Measurements from ENCODE around the gene N4BP2L1. TPM values are rescaled to one million over a fixed set of nuclear protein-coding genes. Genes with fewer than 3 reads are reported as not detected.

The N4BP2L1 gene
- total and polyA plus RNA-seq, 2 of the 8 experiments (the other 6 are each of a cell fraction or from before 2014, with no cell fraction given) = 1.3 to 3.1 TPM

GRCh38 chr13:32413284-32413683, 14.6 kb downstream of the N4BP2L1 start:
- H3K23ac ChIP-seq (ENCODE audit: insufficient read length) = no peak overlapping the region
- 88% methylated on average over 3 of the region's 3 CpGs; no CpG with 5 or more reads in 1 of the 2 experiments for WGBS, 2 experiments (ENCODE audit: extremely low coverage in 1 of 2, insufficient coverage in 1 of 2, insufficient read length in 1 of 2, insufficient replicate concordance in 2 of 2, low coverage in 1 of 2, low lambda C conversion rate in 2 of 2, missing lambda C conversion rate in 1 of 2)
- H3K9me3 ChIP-seq (ENCODE audit: insufficient read depth in 2 of 2, low read depth in 1 of 2, low read length in 1 of 2) = peaks cover 2 to 4% of the 10 kb centered on the region in 2 experiments; a peak in 3 of 4 replicates
- H3K36me3 ChIP-seq (ENCODE audit: control insufficient read depth in 2 of 4, insufficient read depth in 4 of 4, low read length in 3 of 4) = no peaks in the 10 kb centered on the region
- no peak overlapping the region for H3K18ac ChIP-seq (ENCODE audit: extremely low read depth, low read length)
- no peaks in the 10 kb centered on the region for H3K79me2 ChIP-seq (ENCODE audit: control insufficient read depth in 1 of 2, insufficient read depth in 2 of 2, low read length in 2 of 2)
- H3K23me2 ChIP-seq (ENCODE audit: low read depth, low read length) = peaks cover 9% of the 10 kb centered on the region
- peaks cover 0 to 7% (median 5%) of the 10 kb centered on the region in 4 experiments; a peak in 4 of 7 replicates for H3K4me1 ChIP-seq (replicated peaks in 1 of 4; ENCODE audit: control insufficient read depth in 3 of 4, insufficient read depth in 4 of 4, low read length in 3 of 4)
- ChIA-PET CTCF (ENCODE audit: partially characterized antibody) (interaction anchor here (0.8 to 3.1 kb wide), 5 partner anchors 11 to 257 kb away, joined by 3 to 14 read pairs (median 4); partner anchors contain the start of gene N4BP2L1), POLR2A (ENCODE audit: partially characterized antibody) (no interaction called here)
- no peak overlapping the region for H4K91ac ChIP-seq (replicated peaks; ENCODE audit: insufficient read length, low read length)
- no peak overlapping the region for H3K56ac ChIP-seq (replicated peaks; ENCODE audit: insufficient read length, low read depth, low read length)
- H2AFZ ChIP-seq (ENCODE audit: low read length) = no peak overlapping the region
- H3K14ac ChIP-seq (ENCODE audit: insufficient read length) = no peak overlapping the region
- H3K27ac ChIP-seq (ENCODE audit: low read depth, low read length) = no peak overlapping the region
- H3K27me3 ChIP-seq (replicated peaks in 1 of 4; ENCODE audit: control insufficient read depth in 3 of 4, extremely low read depth in 1 of 4, insufficient read depth in 3 of 4, low read length in 3 of 4) = peaks cover 0 to 1% (median 0%) of the 10 kb centered on the region in 4 experiments; a peak in 6 of 7 replicates
- no peak overlapping the region for H2AK5ac ChIP-seq (ENCODE audit: low read depth, low read length)
- DNase-seq (ENCODE audit: low read depth in 1 of 2, low spot score in 2 of 2) = no peak
- H2BK12ac ChIP-seq (ENCODE audit: low read depth, low read length) = no peak overlapping the region
- no peak overlapping the region for H3K4ac ChIP-seq (replicated peaks; ENCODE audit: insufficient read length, low read depth, low read length)
- FAIRE-seq = no peak
- no peak overlapping the region for H3K4me2 ChIP-seq (ENCODE audit: insufficient read depth in 1 of 2, low read depth in 2 of 2, low read length in 2 of 2)
- H2BK5ac ChIP-seq (ENCODE audit: low read depth, low read length) = no peak overlapping the region
- H2BK15ac ChIP-seq (ENCODE audit: low read length) = no peak overlapping the region
- H4K20me1 ChIP-seq (replicated peaks in 1 of 2; ENCODE audit: control insufficient read depth in 1 of 2, insufficient read depth in 2 of 2, low read length in 2 of 2) = no peaks in the 10 kb centered on the region
- H4K5ac ChIP-seq (ENCODE audit: insufficient read length, low read depth, low read length) = no peak overlapping the region
- no peak overlapping the region for H3K4me3 ChIP-seq (ENCODE audit: extremely low read depth in 1 of 4, insufficient read depth in 2 of 4, low read depth in 3 of 4, low read length in 4 of 4)
- no peak overlapping the region for H2BK120ac ChIP-seq (replicated peaks; ENCODE audit: low read depth, low read length)
- no peak overlapping the region for H4K8ac ChIP-seq (ENCODE audit: extremely low read depth, insufficient read depth, low read length)
- H3K79me1 ChIP-seq (ENCODE audit: low read depth, low read length) = no peaks in the 10 kb centered on the region
- H2BK20ac ChIP-seq (ENCODE audit: low read length) = no peak overlapping the region
- H3K9ac ChIP-seq (replicated peaks in 1 of 4; ENCODE audit: extremely low read depth in 1 of 4, low read depth in 3 of 4, low read length in 3 of 4) = no peak overlapping the region
- no peak for TF ChIP-seq KDM5A (IDR thresholded peaks at IDR 0.05; ENCODE audit: low read length)
- TF ChIP-seq EZH2 (IDR thresholded peaks at IDR 0.05; ENCODE audit: low read depth, low read length, severe bottlenecking) = no peak
- TF ChIP-seq NANOG (IDR thresholded peaks at IDR 0.05; ENCODE audit: insufficient read depth, low read depth, low read length, poor library complexity, severe bottlenecking) = no peak
- no peak for TF ChIP-seq PHF8 (conservative IDR thresholded peaks at IDR 0.05; ENCODE audit: low read depth, low read length)
- TF ChIP-seq KDM4A (IDR thresholded peaks at IDR 0.05; ENCODE audit: low read depth, low read length, severe bottlenecking) = no peak
- no peak for TF ChIP-seq ASH2L (IDR thresholded peaks at IDR 0.05; ENCODE audit: low read length)
- no peak for TF ChIP-seq ATF3 (IDR thresholded peaks at IDR 0.05; ENCODE audit: insufficient read depth, low read depth, low read length)
- no peak for TF ChIP-seq SP1 (IDR thresholded peaks at IDR 0.05; ENCODE audit: low read depth, low read length)
- TF ChIP-seq TCF12 (IDR thresholded peaks at IDR 0.05; ENCODE audit: low read depth, low read length) = no peak
- TF ChIP-seq HDAC2 (IDR thresholded peaks at IDR 0.05; ENCODE audit: borderline replicate concordance in 1 of 2, low read depth in 2 of 2, low read length in 2 of 2) = no peak
- TF ChIP-seq RXRA (IDR thresholded peaks at IDR 0.05; ENCODE audit: insufficient read depth, low read depth, low read length) = no peak
- TF ChIP-seq TAF7 (optimal IDR thresholded peaks at IDR 0.05; ENCODE audit: borderline replicate concordance, low read depth, low read length) = no peak
- no peak for TF ChIP-seq SIN3A (conservative IDR thresholded peaks at IDR 0.05 in 1 of 2, IDR thresholded peaks at IDR 0.05 in 1 of 2; ENCODE audit: low read depth in 1 of 2, low read length in 2 of 2)

All from H1 (cell line).